ENCODE results near the gene SCAMP3.

SCAMP3 gene

DNA sequence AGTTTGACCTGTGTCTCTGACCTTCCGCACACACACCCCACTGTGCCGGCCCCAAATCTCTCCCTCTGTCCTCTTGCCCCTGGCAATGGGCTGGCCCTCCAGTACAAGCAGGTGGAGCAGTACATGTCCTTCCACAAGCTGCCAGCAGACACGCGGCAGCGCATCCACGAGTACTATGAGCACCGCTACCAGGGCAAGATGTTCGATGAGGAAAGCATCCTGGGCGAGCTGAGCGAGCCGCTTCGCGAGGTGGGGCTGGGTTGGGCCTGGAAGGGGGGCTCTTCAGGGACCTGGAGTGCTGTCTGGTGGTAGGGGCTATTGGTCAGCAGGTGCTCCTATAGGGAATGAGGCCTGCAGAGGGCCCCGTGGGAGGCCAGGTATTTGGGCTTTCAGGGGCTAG, 22.9 kb upstream of the SCAMP3 start:
- no peak for DNase-seq

- no peak for DNase-seq
Measured at GRCh38 chr1:155284476-155284875, 22.3 kb upstream of the SCAMP3 start.

- DNase-seq: no peak
Measured at GRCh38 chr1:155282488-155283091, 20.4 kb upstream of the SCAMP3 start.

DNA sequence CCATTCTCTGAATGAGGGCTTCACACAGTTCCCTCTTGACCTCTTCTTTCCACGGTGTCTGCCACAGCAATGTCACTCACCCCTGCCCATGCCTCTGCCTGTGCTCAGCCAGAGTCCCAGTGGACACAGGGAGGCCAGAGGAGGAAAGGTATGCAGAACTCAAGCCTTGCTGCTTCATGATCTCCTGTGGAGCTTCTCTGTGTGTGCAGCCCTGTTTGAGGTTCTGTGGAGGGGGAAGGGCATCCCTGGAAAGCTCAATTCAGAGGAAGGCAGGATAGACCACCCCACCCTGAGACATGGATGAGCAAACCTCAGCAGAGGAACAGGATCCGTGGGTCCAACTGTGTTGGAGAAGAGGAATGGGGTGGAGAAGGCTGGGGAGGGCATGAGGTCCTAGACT, 17.1 kb upstream of the SCAMP3 start:
- no peak for DNase-seq

- DNase-seq: no peak
Measured at GRCh38 chr1:155278689-155279160, 16.6 kb upstream of the SCAMP3 start.

- peak; percentile 80 for DNase-seq
Measured at GRCh38 chr1:155277902-155278688, 15.9 kb upstream of the SCAMP3 start.

DNA sequence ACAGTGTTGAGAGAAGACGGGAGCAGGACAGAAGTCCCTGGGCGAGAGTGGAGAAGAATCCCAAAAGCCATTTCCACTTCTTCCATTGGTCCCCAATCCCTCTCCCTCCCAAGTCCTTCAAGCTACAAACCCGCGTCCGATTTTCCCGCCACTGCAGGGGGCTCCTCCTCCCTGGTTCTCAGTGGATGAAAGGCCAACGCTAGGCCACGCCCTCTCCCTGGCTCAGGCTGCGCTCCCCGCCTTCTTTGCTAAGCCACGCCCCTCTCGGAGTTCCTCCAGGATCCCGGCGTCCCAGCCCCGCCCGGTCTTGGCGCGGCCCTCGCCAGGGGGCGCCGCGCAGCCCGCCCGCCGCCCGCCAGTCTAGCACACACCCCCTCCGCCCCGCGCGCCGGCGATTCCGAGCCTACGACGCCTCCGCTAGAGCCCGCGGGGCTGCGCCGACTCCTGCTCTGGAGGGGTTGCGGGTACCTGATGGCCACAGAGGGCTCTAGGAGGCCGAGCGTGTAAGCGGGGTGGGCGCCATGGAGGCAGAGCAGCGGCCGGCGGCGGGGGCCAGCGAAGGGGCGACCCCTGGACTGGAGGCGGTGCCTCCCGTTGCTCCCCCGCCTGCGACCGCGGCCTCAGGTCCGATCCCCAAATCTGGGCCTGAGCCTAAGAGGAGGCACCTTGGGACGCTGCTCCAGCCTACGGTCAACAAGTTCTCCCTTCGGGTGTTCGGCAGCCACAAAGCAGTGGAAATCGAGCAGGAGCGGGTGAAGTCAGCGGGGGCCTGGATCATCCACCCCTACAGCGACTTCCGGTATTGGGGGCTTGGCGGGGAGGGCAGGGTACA, 15.1 kb upstream of the SCAMP3 start, which contains the start of gene HCN3:
TSS of gene HCN3 (plus strand) at position 394 of the 832 bp plus-strand sequence. CDS start at position 522, 128 bp downstream.
- DNase-seq: peak; percentile 88

DNA sequence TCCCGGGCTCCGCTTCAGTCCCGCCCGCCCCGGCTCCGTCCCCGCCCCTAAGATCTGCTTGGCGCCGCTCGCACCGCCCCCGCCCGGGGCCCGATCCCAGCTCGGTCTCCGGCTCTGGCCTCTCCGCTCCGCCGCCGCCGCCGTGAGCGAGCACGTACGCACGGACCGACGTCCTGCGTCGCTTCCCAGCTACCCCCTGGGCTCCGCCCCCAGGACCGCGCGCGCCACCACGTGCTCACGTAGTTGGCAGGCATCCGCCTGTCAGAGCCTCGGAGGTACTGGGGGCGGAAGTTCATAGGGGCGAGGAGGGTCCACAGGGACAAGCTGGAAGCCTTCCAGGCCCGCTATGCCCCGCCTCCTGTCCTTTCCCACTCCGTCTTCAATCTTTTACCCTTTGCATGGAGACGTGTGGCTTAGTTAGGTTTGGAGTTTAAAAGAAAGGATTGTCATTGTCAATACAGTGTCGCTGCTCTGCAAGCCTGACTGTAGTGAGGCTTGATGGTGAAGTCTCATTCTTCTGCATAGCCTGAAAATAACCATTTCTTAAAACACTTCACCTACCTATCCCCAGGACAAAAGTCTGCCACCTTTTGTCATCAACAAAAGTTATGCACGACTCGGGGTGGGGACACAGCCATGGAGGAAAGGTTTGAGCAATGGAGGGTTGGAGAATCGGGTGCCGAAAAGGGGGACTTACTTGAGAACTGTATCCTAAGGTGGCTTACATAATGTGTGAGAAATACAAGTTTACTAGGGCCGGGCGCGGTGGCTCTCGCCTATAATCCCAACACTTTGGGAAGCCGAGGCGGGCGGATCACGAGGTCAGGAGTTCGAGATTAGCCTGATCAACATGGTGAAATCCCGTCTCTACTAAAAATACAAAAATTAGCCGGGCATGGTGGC, 11.4 kb upstream of the SCAMP3 start, which contains the start of gene CLK2:
TSS of gene CLK2 (minus strand) at position 162 of the 903 bp plus-strand sequence. CDS start 2,527 bp downstream, outside the sequence.
- peak; percentile 87 for DNase-seq

DNA sequence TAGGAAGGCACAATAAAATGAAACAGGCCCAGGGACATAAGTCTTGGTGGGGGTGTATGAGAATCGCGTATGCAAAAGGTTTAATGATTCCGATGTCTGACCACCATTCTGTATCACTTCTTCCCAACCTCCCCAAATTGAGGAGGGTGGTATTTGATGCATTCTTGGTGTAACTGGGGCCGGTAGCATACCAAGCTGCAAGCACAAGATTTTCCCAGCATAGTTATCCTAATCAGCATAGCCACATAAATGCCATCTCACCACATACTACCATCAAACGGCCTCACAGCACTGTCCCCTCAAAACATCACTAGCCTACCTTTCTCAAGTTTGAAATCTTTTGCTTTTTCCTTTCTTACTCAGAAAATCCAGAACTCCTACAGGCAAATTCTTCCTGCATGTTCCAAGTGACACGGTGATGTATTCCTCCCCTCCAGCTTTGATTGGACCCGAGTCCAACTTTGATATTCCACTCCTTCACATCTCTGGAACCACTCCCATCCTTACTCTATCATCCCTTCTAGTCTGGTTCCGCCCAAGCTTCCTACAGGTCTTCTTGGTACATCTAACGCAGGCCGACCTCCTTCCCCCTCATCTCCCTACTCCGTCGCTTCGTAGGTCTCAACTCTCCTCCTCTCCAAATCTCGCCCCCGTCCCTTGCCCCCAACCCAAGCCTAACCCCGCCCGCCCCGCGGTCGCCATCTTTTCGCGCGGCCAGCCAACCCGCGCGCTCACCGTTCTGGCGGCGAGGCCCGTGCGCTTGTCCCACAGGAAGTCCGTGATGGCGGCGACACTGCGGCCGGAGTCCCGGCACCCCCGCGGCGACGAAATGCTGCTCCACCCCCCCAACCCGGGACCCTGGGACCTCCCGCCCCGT, 10.5 kb upstream of the SCAMP3 start:
- DNase-seq: peak; percentile 54

DNA sequence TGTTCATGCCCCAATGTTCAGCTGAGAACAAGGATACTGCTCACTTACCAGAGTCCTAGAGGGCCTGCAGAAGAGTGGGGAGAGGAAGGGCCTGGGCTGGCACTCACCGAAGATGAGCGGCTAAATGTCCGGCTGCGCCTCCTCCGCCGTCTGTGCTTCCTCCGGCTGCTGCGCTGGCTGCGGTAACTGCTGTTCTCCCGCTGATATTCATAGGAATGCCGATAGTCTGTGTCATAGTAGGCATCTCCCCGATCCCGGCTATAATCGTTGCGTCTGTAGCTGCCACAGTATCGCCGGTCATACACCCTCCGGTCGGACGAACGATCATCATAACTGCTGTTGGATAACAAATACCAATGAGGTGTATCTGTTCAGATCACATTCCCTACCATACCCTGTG, 7.2 kb upstream of the SCAMP3 start:
- DNase-seq: no peak

DNA sequence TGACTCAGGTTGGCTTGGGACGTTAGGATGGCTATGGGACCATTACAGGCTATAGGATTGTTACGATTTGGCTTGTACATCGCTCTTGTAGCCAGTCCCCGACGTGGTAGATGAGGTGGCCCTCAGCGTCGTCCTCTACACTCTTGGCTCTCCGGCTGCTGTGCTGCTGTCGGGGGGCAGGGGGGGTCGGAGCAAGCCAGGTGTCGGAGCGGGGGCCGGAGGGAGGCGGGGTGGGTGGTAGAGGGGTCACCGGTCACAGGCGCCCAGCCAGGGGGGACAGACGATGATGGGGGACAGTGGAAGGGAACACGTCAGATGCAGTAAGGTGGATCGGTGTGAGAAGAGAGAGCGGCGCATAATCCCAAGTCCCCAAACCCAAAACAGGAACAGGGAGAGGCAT, 6.5 kb upstream of the SCAMP3 start:
- DNase-seq: no peak

DNA sequence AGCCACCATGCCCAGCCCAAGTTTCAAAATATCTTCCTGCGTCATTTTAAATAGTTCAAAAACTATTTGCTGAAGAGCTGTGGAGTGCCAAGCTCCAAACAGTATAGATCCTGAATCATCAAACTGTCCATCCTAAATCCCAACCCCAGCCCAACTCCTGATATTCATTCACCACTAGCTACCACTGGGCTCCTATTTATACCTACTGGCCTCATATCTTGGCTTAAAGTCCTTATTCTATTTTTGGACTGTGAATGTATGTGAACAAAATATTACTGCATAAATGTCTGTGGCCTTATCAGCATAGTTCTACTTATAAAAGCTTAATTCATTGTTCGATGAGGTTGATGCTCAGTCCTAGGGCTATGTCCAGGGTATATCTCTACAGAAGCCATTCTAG, 5.2 kb upstream of the SCAMP3 start:
- DNase-seq: no peak

GRCh38 chr1:155266553-155266952, 4.4 kb upstream of the SCAMP3 start:
- no peak for DNase-seq

DNA sequence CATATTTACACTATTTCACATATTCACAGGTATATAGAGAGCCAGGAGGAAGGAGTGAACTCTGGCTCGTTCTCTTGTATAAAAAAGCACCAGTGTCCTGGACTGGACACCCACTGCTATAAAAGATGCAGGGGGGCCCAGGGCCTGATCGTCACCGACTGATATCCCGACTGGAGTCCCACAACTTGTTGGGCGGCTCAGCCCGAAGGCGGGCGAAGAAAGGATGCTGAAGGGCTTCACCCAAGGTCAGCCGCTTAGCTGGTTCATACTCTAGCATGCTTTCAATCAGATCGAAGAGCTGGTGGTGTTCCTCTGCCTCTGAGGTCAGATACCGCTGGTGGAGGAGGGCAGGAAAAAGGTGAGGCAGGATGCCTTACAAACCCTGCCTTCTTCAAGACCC, 907 bp upstream of the SCAMP3 start:
- DNase-seq: no peak

DNA sequence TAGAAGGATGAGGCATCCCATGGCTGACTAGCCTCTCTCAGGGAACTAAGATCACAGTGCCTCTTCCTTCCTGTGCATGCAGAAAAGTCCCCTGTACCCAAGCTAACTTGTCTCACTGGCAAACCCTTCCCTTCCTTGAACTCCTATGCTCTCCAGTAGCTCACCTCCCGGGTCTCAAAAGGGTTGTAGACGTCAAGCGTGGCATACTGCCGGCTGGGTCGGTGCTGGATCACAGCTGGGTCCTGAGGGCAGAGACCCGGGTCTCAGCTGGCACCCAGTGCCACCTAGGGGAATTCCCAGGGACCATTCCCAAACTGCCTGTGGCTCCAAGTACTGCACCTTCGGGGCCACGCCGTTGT, 688 bp downstream of the SCAMP3 start:
- DNase-seq: no peak

DNA sequence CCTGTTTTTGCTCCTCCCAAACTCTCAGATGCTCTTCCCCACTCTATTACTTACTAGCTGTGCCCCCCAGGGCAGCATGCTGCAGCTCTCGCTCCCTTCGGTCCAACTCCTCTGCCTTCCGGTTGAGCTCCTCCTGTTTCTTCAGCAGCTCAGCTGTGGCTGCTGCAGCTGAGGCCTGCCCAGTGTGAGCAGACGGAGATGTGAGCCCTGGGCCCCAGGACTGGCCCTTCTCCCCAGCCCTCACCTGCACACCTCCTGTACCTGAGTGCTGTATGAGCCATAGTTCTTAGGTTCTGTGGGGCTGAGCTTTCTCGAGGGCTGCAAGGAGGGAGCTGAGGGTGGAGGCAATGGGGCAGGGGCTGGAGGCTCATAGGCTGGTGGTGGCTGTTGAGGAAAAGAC, 1.9 kb downstream of the SCAMP3 start:
- no peak for DNase-seq

GRCh38 chr1:155256058-155256852, 5.9 kb downstream of the SCAMP3 start:
- no peak for DNase-seq

DNA sequence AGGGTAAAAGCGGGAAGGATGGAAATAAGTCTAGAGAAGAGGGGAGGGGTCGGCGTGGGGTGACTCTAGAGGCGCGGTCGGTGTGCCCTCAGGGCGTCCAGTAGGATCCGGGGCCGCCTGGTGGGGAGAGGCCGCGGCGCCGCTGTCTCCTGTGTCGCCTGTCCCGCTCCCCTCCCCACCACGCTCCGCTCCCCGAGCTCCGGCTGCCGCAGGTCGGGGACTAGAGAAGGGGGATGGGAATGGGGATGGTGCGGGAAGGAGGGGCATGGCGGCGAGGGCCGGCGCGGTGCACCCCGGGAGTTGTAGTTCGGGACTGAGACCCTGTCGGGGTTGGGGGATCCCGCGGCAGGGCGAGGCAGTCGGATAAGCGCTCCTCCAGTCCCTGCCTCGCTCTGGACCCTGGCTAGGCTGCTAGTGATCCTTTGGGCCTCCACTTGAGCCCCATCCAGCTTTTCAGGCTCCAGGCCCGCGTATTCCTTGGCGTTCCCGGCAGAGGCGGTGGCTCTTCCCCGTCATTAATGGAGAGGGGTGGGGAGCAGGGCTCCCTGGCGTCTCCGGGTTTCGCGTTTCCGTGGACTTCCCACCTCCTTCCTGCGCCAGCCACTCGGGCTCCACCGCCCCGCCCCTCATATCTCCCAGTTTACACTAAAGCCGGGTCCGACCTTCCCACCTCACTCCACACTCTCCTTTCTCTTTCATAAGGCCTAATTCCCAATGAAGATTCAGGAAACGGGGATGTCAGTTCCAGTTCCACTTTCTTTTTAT, 6.7 kb downstream of the SCAMP3 start, which contains the start of gene ENTREP3:
TSS of gene ENTREP3 (minus strand) at position 241 of the 765 bp plus-strand sequence. CDS start 606 bp downstream, outside the sequence.
- DNase-seq: peak; percentile 66

- no peak for DNase-seq
Measured at GRCh38 chr1:155254714-155255242, 7.4 kb downstream of the SCAMP3 start.

Measured in effector CD8-positive, alpha-beta T cell (primary cell).